ENCODE data around the gene TMEM53. TPM values are rescaled to one million over a fixed set of nuclear protein-coding genes. Genes with fewer than 3 reads are reported as not detected.

Gene TMEM53
- 4.5 and 5.1 TPM in 2 replicates for total RNA-seq

DNA sequence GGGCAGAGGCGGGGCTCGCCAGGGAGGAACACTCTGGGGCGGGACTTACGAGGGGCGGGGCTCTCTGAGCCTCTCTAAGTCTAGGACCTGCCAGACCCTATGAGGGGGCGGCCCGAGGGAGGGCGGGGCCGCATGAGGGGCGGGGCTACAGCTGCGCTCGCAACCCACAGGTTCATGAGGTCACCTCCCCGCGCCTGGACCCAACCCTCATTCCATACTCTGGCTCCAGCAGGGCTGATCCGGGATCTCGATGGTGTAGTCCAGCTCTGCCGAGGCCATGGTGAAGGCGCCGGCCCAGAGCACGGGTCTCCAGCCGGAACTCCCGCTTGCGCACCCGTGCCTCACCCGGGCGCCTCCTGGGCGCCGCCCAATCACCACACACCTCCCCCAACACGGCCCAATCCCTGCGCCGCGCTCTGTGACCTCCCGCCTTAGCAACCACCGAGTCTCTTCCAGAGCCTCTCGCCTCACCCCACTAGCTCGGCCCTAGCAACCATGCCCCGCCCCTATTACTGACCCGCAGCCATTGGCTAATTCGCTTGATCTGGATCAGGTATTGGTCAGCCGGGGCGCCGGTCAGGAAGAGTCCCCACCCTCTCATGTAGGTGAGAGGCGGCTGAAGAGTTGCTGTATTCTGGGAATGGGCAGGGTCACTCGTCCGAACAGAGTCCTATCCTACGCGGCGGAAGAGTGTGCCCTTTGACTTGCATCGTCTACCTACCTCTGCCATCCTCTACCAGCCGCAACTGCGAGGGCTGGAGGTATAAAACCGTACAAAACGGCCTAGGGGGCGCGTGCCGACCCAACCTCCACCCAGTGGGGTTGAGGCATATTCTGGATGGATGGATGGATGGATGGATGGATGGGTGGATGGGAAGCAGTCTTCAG, at the start of gene TMEM53, which contains the start of gene ARMH1:
TSS of gene TMEM53 (minus strand) at position 369 of the 888 bp plus-strand sequence. CDS start at position 279, 90 bp downstream.
TSS of gene ARMH1 (plus strand) at position 602 of the 888 bp plus-strand sequence. CDS start 14,984 bp downstream, outside the sequence.
- peak; percentile 99 for DNase-seq
- H3K4me3 Mint-ChIP-seq, result peak within 1 kb of the TSS; percentile 85

DNA sequence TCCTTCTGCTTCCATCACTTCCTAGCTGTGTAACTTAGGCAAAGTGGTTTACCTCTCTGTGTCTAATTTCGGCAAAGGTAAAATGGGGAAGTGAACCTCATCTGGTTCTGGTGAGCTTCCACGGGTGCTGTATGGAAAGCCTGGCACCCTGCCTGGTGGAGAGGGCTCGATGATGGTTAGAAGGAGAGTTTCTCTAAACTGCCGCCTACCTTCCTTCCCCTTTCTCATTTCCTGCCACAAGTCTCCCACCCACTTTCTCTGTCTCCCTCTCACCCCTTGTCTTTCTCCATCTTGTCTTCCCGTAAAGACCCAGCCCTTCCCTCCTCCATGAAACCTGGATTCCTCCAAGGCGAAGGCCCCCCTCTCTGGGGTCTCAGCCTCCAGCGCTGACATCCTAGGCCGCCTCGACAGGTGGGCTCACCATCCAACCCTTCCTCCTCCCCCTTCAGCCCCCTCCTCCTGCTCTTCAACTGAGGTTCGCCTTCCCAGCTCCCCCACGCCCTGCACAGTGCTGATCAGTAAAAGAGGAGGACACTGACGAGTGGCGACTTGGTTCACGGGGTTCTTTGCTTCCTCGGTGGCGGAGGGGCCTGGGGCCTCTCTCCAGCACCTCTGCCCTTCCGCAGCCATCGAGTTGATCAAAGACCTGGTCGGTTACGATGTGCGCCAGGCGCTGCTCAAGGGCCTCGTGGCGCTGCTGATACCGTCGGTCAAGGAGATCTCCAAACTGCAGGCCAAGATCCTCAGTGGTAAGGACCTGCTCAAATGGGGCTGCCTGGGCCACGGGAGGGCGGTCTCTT, 49.4 kb upstream of the TMEM53 start:
- Mint-ChIP-seq H3K36me3 (ENCODE audit: low read depth) (peaks cover 19% of the 10 kb centered on the region), H3K27ac (peak overlapping the region; percentile 89), H3K4me3 (peak overlapping the region; percentile 77), H3K4me1 (peaks cover 62% of the 10 kb centered on the region), H3K27me3 (no peaks in the 10 kb centered on the region), H3K9me3 (no peaks in the 10 kb centered on the region)
- intact Hi-C loops (cut with micrococcal nuclease), result loop anchor here (5.0 kb wide), 1 partner anchor 964 kb away; the partner anchor contains the start of genes GPBP1L1 and TMEM69
- peak; percentile 74 for DNase-seq

More for the DNA sequence above, at the start of gene TMEM53, which contains the start of gene ARMH1:
- Mint-ChIP-seq H3K9me3 (no peaks in the 10 kb centered on the region), H3K27me3 (no peaks in the 10 kb centered on the region), H3K36me3 (ENCODE audit: low read depth) (peaks cover 3% of the 10 kb centered on the region), H3K4me1 (peaks cover 28% of the 10 kb centered on the region), H3K27ac (peak within 1 kb of the TSS; percentile 81)
- intact Hi-C loops (cut with micrococcal nuclease), result loop anchor here (1.0 kb wide), 3 partner anchors 43 to 319 kb away; partner anchors contain the start of genes ERI3 and KIF2C

DNA sequence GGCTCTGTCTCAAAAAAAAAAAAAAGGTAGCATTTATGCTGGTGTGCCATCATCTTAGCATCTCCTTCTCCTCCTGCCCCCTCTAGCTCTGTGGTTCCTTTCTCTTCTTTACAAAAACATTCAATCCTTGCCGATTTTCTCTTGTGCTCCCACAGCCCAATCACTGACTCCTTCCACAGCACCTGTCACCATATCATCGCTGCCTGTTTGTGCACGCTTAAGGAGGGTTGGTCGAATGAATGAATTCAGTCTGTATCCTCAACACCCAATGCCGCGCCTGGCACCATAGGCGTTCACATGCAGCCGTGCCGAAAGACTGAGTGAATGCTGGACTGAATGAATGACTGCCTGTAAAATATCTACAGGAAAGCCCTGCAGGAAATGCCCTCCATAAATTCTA, 48.8 kb upstream of the TMEM53 start:
- Mint-ChIP-seq H3K27me3 (no peaks in the 10 kb centered on the region), H3K36me3 (ENCODE audit: low read depth) (peaks cover 19% of the 10 kb centered on the region), H3K4me1 (peaks cover 66% of the 10 kb centered on the region), H3K9me3 (no peaks in the 10 kb centered on the region), H3K27ac (peak overlapping the region; percentile 89), H3K4me3 (peak overlapping the region; percentile 77)
- DNase-seq, result peak; percentile 75
- intact Hi-C loops (cut with micrococcal nuclease), result loop anchor here (5.0 kb wide), 1 partner anchor 964 kb away; the partner anchor contains the start of genes GPBP1L1 and TMEM69

DNA sequence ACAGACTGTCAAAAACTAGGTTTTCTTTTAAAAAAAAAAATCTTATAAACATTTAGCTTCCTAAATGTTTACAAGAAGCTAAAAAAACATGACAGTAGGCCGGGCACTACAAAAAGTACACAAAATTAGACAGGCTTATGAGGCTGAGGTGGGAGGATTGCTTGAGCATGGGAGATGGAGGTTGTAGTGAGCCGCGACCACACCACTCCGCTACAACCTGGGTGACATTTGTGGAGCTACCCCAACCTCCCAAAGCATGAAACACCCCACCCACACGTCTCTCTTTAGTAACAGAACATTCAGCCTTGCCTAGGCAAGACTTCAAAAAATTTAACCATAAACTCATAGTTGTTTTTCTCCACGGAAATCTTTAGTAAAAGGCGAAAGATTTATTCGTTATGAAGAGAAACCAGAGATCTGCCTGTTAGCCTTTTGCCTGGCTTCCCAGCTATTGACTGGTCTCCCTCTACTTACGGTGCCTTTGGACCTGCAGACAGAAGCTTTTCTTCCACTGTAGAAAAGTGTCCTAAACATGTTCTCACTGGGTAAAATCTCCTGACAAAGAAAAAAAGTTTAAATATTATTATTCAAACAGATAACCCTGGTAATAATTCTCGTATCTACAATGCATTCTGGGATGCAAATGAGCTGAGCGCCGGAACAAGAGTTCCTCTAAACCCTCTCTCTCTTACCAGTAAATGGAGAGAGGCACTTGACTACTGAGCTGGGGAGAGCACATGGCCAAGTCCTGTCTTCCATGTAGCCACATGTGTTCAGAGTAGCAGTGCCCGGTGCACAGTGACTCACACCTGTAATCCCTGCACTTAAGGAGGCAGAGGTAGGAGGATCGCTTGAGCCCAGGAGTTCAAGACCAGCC, 47.4 kb upstream of the TMEM53 start:
- Mint-ChIP-seq H3K9me3 (no peaks in the 10 kb centered on the region), H3K27me3 (no peaks in the 10 kb centered on the region), H3K36me3 (ENCODE audit: low read depth) (peaks cover 17% of the 10 kb centered on the region), H3K27ac (peak overlapping the region; percentile 97), H3K4me1 (peaks cover 69% of the 10 kb centered on the region), H3K4me3 (peak overlapping the region; percentile 75)
- peak; percentile 94 for DNase-seq
- intact Hi-C loops (cut with micrococcal nuclease), result loop anchor here (1.0 to 5.0 kb wide), 4 partner anchors 9 to 966 kb away; partner anchors contain the start of genes GPBP1L1 and TMEM69

DNA sequence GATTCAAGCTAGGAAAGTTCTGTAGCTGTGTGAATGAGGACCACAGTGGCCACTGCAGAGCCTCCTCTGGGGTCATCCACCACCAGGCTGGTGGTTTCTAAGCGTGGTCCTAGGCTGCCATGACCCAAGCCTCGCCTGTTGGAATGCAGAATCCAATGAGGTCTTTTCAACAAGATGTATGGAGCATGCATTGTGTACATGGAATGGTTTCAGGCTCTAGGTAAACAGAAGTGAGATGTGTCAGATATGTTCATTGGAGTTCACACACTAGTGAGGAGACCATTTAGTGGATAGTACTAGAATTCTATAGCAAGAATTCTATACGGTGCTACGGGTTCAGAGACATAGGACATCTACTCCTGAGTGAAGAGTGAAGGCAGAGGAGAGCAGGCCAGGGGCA, 46.0 kb upstream of the TMEM53 start:
- intact Hi-C loops (cut with micrococcal nuclease), result loop anchor here (5.0 kb wide), 1 partner anchor 967 kb away; the partner anchor contains the start of genes GPBP1L1 and TMEM69
- Mint-ChIP-seq H3K9me3 (no peaks in the 10 kb centered on the region), H3K36me3 (ENCODE audit: low read depth) (peaks cover 11% of the 10 kb centered on the region), H3K27me3 (no peaks in the 10 kb centered on the region), H3K27ac (peak overlapping the region; percentile 73), H3K4me1 (peaks cover 68% of the 10 kb centered on the region), H3K4me3 (peak overlapping the region; percentile 75)
- DNase-seq, result no peak

DNA sequence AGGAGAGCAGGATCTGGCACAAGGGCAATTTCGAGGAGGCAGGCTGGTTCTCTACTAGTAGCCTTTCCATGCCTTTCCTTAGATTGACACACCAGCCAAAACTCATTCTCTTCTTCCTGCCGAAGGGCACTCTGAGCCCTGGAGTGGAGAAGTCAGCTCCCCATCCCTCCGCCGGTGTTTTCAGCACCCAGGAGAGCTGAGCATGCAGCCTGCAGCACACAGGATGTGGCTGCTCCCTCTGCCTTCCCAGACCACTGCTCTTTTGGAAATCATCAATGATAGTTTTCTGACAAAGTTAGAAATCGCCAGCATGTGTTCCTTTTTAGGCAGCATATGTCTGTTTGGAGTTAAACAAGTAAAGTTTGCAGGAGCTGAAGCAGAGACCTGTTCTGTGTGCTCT, 45.0 kb upstream of the TMEM53 start:
- peak overlapping the region; percentile 36 for H3K4me3 Mint-ChIP-seq
- peak overlapping the region; percentile 46 for H3K27ac Mint-ChIP-seq
- no peaks in the 10 kb centered on the region for H3K27me3 Mint-ChIP-seq
- H3K9me3 Mint-ChIP-seq, result no peaks in the 10 kb centered on the region
- DNase-seq, result peak; percentile 71
- H3K36me3 Mint-ChIP-seq (ENCODE audit: low read depth), result peaks cover 6% of the 10 kb centered on the region
- H3K4me1 Mint-ChIP-seq, result peaks cover 68% of the 10 kb centered on the region
- intact Hi-C loops (cut with micrococcal nuclease), result loop anchor here (5.0 kb wide), 1 partner anchor 293 kb away; the partner anchor contains the start of genes HECTD3 and UROD

DNA sequence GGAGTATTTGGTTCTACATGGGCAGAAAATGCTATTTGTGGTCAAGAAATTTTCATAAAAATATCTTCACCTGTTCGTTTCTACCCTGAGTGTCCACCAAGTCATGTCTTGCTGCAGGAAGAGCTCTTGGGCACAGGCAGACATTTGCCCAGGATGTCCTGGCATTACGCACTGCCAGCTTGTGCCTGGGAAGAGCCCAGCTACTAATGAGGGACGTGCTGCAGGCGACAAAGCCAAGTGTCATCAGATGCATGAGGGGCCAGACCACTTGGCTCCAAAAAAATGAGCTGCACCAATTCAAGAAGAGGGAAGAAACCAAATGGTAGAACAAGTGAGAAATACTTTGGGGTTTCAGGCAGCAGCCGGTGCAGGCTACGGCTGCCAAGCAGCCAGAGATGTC, 43.8 kb upstream of the TMEM53 start:
- Mint-ChIP-seq H3K4me1 (peaks cover 59% of the 10 kb centered on the region), H3K9me3 (no peaks in the 10 kb centered on the region), H3K36me3 (ENCODE audit: low read depth) (peaks cover 2% of the 10 kb centered on the region), H3K4me3 (peak overlapping the region; percentile 20), H3K27ac (peak overlapping the region; percentile 50), H3K27me3 (no peaks in the 10 kb centered on the region)
- no peak for DNase-seq
- intact Hi-C loops (cut with micrococcal nuclease), result loop anchor here (5.0 kb wide), 1 partner anchor 294 kb away; the partner anchor contains the start of genes HECTD3 and UROD

DNA sequence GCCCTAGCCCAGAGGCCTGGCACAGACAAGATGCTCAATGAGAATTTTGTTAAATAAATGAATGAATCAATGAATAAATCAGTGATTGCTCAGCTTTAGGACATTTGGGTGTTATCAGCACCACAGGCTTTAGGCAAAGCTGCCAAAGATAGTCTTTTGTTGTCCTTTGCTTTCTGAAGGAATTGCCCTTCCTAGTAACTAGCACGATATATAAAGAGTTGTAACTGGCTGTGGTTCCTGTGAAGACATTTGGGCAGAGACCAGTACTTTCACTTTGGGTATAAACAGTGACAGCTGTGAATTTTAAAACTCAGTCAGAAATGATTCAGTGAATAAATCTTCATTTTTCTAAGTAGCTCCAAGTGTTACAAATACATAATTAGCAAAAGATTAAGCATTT, 43.4 kb upstream of the TMEM53 start:
- Mint-ChIP-seq H3K27ac (peak overlapping the region; percentile 15), H3K27me3 (no peaks in the 10 kb centered on the region), H3K4me3 (no peak overlapping the region), H3K4me1 (peaks cover 57% of the 10 kb centered on the region), H3K9me3 (no peaks in the 10 kb centered on the region), H3K36me3 (ENCODE audit: low read depth) (peaks cover 2% of the 10 kb centered on the region)
- DNase-seq, result no peak
- intact Hi-C loops (cut with micrococcal nuclease), result loop anchor here (5.0 kb wide), 1 partner anchor 295 kb away; the partner anchor contains the start of genes HECTD3 and UROD

DNA sequence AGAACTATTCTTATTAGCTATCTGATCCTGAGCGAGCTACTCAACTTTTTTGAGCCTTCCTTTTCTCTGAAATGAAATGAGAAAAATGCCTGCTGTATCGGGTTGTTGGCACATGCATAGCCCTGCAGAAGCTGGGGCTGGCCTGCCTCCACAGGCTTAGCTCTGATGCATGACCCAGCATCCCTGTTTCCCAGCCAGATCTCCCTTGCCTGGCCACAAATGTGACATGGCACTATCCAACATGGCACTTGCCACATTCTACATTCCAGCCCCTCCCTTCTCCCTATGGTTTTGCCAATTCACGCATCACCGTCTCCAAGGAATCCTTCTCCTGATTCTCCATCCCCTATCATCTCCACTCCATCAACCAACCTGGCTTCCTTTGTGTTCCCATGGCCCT, 42.9 kb upstream of the TMEM53 start:
- no peaks in the 10 kb centered on the region for H3K27me3 Mint-ChIP-seq
- DNase-seq, result no peak
- no peaks in the 10 kb centered on the region for H3K9me3 Mint-ChIP-seq
- intact Hi-C loops (cut with micrococcal nuclease), result loop anchor here (5.0 kb wide), 1 partner anchor 295 kb away; the partner anchor contains the start of genes HECTD3 and UROD
- peaks cover 56% of the 10 kb centered on the region for H3K4me1 Mint-ChIP-seq
- peak overlapping the region; percentile 3 for H3K27ac Mint-ChIP-seq
- H3K36me3 Mint-ChIP-seq (ENCODE audit: low read depth), result peaks cover 2% of the 10 kb centered on the region
- H3K4me3 Mint-ChIP-seq, result no peak overlapping the region

DNA sequence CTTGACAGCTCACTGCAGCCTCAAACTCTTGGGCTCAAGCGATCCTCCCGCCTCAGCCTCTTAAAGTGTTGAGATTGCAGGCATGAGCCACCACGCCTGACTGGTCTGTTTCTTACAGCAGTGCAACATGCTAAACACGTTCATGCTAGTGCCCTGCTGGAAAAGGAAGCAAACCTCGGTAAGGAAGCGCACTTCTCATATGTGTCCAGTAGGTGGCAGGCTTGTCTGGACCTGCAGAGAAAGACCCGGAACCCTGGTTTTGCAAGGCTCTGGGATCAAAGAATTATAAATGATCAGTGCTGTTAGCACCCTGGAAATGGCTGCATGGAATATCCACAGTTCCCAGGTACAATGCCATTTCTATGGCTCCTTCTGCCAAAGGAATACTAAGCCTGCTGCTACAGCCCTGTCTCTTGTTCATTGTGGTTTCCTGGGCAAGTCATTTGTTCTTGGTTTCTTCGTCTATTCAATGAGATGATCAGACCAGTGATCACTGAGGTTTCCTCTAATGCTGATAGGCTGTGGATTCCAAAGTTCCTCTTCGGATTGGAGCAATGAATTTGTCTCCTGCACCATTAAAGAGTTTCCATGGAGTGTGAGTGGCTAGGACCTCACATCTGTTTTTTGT, 40.8 kb upstream of the TMEM53 start:
- Mint-ChIP-seq H3K27me3 (peaks cover 11% of the 10 kb centered on the region), H3K9me3 (no peaks in the 10 kb centered on the region), H3K36me3 (ENCODE audit: low read depth) (no peaks in the 10 kb centered on the region), H3K27ac (peak overlapping the region; percentile 52), H3K4me1 (peaks cover 38% of the 10 kb centered on the region), H3K4me3 (peak overlapping the region; percentile 59)
- intact Hi-C loops (cut with micrococcal nuclease), result loop anchor here (2.0 to 5.0 kb wide), 2 partner anchors 16 to 297 kb away; partner anchors contain the start of genes HECTD3, RNU5D-1 and UROD
- DNase-seq, result peak; percentile 92

DNA sequence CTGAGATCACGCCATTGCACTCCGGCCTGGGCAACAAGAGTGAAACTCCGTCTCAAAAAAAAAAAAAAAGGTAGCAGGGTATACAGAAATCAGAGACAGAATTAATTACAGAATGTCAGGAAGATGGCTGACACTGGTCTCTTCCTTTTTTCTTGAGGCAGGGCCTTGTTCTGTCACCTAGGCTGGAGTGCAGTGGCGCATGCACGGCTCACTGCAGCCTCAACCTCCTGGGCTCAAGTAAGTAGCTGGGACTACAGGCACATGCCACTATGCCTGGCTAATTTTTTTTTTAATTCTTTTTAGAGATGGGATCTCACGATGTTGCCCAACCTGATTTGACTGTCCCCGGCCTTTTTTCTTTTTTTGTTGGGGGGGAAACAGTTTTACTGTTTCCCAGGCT, 40.3 kb upstream of the TMEM53 start:
- no peaks in the 10 kb centered on the region for H3K36me3 Mint-ChIP-seq (ENCODE audit: low read depth)
- H3K4me1 Mint-ChIP-seq, result peaks cover 36% of the 10 kb centered on the region
- intact Hi-C loops (cut with micrococcal nuclease), result loop anchor here (2.0 kb wide), 1 partner anchor 16 kb away; the partner anchor contains the start of gene RNU5D-1
- H3K9me3 Mint-ChIP-seq, result no peaks in the 10 kb centered on the region
- H3K4me3 Mint-ChIP-seq, result no peak overlapping the region
- no peak for DNase-seq
- H3K27me3 Mint-ChIP-seq, result peaks cover 11% of the 10 kb centered on the region
- no peak overlapping the region for H3K27ac Mint-ChIP-seq

DNA sequence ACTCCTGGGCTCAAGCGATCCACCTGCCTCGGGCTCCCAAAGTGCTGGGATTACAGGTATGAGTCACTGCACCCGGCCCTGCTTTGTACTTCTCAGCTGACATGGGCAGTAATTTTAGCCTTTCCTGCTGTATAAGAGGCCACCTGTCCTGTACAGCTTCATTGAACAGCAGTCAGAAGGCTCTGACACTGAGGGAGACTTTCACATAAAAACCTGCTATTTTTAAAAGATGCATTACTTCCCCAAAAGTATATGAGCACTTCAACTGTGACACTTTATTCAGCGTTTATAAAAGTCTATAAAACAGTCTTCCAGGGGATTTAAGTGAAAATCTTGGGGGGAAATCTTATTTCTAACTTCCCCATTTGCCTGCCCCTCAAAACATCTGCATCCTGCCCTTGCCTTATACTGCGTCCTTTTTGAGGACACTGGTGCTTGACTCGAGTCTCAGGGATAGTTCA, 39.1 kb upstream of the TMEM53 start:
- peaks cover 36% of the 10 kb centered on the region for H3K4me1 Mint-ChIP-seq
- no peaks in the 10 kb centered on the region for H3K36me3 Mint-ChIP-seq (ENCODE audit: low read depth)
- H3K9me3 Mint-ChIP-seq, result no peaks in the 10 kb centered on the region
- intact Hi-C loops (cut with micrococcal nuclease), result no loop called here
- no peak for DNase-seq
- no peak overlapping the region for H3K4me3 Mint-ChIP-seq
- no peak overlapping the region for H3K27ac Mint-ChIP-seq
- H3K27me3 Mint-ChIP-seq, result peaks cover 11% of the 10 kb centered on the region
